ENCODE results near the gene CASZ1. TPM values are rescaled to one million over a fixed set of nuclear protein-coding genes. Genes with fewer than 3 reads are reported as not detected.
A peak's percentile ranks its signal among the peaks of the same experiment; 100 is the strongest.

CASZ1 gene
- total RNA-seq, 1 donor from 2014 or later, result 3.4 TPM

DNA sequence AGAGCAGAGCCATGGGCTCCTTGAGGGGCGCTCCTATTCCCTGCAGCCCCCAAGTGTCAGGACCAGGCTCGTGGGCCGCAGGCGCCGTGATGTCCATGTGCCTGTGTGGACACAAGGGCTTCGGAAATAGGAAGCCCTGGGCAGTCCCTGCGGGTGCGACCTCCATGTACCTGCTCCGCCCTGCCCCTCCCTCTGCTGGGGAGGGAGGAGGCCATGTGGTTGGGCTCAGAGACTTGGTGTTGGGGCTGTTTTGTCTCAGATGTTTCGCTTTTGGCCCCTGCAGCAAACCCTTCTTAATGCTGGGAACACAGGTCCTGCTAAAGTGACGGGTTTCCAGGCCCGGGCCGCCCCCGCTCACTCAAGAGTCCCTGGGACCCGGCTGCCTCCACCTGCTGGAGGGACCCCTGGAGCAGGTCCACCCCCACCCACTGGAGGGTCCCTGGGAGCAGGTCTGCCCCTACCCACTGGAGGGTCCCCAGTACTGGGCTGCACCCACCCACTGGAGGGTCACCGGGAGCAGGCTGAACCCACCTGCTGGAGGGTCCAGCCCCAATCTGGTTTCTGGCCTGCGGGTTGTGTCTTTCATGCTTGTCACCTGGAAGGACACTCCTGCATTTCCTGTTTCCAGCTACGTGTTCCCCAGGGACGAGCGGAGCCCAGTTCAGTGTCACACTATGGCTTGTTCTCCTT lies 165.2 kb downstream of the CASZ1 start:
- no peak overlapping the region for H3K9ac ChIP-seq
- no peak overlapping the region for H3K4me3 Mint-ChIP-seq
- peak overlapping the region; percentile 72 for H3K4me2 ChIP-seq
- H3K4me1 ChIP-seq, result peaks cover 28% of the 10 kb centered on the region
- H3K36me3 Mint-ChIP-seq, result no peaks in the 10 kb centered on the region
- DNase-seq (ENCODE audit: low spot score), result no peak
- H3K9me3 Mint-ChIP-seq, result no peaks in the 10 kb centered on the region
- H3K27ac ChIP-seq, result no peak overlapping the region
- H3K4me1 Mint-ChIP-seq, result peaks cover 40% of the 10 kb centered on the region
- H3K79me2 ChIP-seq (ENCODE audit: low read depth), result no peaks in the 10 kb centered on the region
- no peaks in the 10 kb centered on the region for H3K9me3 ChIP-seq (ENCODE audit: low read depth)
- TF ChIP-seq EZH2phosphoT487 (IDR thresholded peaks at IDR 0.05) (no peak), EZH2 (IDR thresholded peaks at IDR 0.05) (no peak)
- TF ChIP-seq, protein P1, sequence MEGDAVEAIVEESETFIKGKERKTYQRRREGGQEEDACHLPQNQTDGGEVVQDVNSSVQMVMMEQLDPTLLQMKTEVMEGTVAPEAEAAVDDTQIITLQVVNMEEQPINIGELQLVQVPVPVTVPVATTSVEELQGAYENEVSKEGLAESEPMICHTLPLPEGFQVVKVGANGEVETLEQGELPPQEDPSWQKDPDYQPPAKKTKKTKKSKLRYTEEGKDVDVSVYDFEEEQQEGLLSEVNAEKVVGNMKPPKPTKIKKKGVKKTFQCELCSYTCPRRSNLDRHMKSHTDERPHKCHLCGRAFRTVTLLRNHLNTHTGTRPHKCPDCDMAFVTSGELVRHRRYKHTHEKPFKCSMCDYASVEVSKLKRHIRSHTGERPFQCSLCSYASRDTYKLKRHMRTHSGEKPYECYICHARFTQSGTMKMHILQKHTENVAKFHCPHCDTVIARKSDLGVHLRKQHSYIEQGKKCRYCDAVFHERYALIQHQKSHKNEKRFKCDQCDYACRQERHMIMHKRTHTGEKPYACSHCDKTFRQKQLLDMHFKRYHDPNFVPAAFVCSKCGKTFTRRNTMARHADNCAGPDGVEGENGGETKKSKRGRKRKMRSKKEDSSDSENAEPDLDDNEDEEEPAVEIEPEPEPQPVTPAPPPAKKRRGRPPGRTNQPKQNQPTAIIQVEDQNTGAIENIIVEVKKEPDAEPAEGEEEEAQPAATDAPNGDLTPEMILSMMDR (IDR thresholded peaks at IDR 0.05), result no peak
- H4K20me1 ChIP-seq (ENCODE audit: low read depth), result peaks cover 37% of the 10 kb centered on the region
- H3K27me3 Mint-ChIP-seq (ENCODE audit: insufficient read depth, low read depth), result peaks cover 3% of the 10 kb centered on the region
- H3K27me3 ChIP-seq, result no peaks in the 10 kb centered on the region
- no peaks in the 10 kb centered on the region for H3K36me3 ChIP-seq
- peaks cover 19% of the 10 kb centered on the region for H3F3A ChIP-seq (ENCODE audit: low read depth)
- H3K27ac Mint-ChIP-seq, result no peak overlapping the region
- no peak overlapping the region for H2AFZ ChIP-seq (replicated peaks)
- no peak overlapping the region for H3K4me3 ChIP-seq

DNA sequence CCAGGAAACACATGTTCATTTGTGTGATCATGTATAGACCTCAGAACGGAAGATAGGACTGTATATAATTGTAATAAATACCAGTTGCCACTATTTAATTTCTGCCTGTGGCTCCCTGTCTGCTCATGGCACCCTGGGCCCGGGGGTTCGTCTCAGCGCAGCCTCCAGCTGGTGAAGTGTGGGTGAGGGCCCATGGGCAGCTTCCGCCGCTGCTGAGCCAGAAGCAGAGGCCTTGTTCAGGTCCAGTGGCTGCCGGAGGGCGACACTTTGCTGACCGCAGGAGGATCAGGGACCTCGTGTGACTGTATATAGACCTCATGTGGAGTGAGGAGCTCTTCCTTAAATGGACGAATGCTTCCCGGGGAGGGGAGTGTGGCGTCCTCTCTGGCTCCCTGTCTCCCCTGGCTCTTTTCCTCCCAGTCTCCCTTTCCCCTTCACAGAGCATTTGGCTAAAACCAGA lies 165.8 kb downstream of the CASZ1 start:
- DNase-seq (ENCODE audit: low spot score), result no peak
- no peak overlapping the region for H3K4me2 ChIP-seq
- H3K9ac ChIP-seq, result no peak overlapping the region
- Mint-ChIP-seq H3K4me1 (peaks cover 40% of the 10 kb centered on the region), H3K27ac (peak overlapping the region; percentile 98), H3K9me3 (no peaks in the 10 kb centered on the region), H3K27me3 (ENCODE audit: insufficient read depth, low read depth) (peaks cover 3% of the 10 kb centered on the region), H3K36me3 (no peaks in the 10 kb centered on the region), H3K4me3 (no peak overlapping the region)
- TF ChIP-seq EZH2phosphoT487 (IDR thresholded peaks at IDR 0.05) (no peak), EZH2 (IDR thresholded peaks at IDR 0.05) (no peak)
- TF ChIP-seq, protein P1 (IDR thresholded peaks at IDR 0.05), result no peak
- no peaks in the 10 kb centered on the region for H3K27me3 ChIP-seq
- H3K4me1 ChIP-seq, result peaks cover 28% of the 10 kb centered on the region
- no peak overlapping the region for H2AFZ ChIP-seq (replicated peaks)
- peaks cover 37% of the 10 kb centered on the region for H4K20me1 ChIP-seq (ENCODE audit: low read depth)
- H3F3A ChIP-seq (ENCODE audit: low read depth), result peaks cover 19% of the 10 kb centered on the region
- no peaks in the 10 kb centered on the region for H3K36me3 ChIP-seq
- H3K9me3 ChIP-seq (ENCODE audit: low read depth), result no peaks in the 10 kb centered on the region
- no peak overlapping the region for H3K4me3 ChIP-seq
- H3K79me2 ChIP-seq (ENCODE audit: low read depth), result no peaks in the 10 kb centered on the region
- H3K27ac ChIP-seq, result no peak overlapping the region

DNA sequence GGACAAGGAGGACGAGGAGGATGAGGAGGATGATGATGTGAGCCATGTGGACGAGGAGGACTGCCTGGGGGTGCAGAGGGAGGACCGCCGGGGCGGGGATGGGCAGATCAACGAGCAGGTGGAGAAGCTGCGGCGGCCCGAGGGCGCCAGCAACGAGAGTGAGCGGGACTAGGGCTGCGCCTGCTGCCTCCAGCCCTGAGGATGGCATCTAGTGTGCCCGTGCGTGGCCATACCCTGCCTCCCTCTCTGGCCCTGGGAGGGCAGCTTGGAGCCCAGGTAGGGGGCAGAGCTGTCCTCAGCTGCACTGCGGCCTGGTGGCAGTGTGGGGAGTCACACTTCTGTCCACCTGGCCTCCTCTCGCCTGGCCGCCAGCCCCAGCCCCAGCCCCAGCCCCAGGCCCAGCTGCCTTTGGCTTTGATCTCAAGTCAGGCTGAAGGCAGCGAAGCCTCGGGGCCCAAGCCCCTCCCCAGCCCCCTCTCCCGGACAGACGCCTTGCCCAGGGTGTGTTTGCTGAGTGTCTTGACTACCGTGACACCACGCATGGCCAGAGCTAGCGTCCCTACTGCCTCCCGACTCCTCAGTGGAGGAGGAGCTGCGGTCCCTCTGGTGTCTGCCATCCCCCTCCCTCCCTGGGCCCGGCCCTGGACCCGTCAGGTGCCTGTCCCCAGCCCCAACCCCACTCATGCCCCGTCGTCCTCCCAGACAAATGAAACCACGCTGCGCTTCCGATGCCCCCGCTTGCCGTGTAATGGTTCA lies 166.5 kb downstream of the CASZ1 start:
- no peak overlapping the region for H3K4me2 ChIP-seq
- peaks cover 37% of the 10 kb centered on the region for H4K20me1 ChIP-seq (ENCODE audit: low read depth)
- H3K4me1 ChIP-seq, result peaks cover 28% of the 10 kb centered on the region
- H3K9ac ChIP-seq, result no peak overlapping the region
- TF ChIP-seq, protein P1 (IDR thresholded peaks at IDR 0.05), result no peak
- no peak for TF ChIP-seq EZH2 (IDR thresholded peaks at IDR 0.05)
- no peak for TF ChIP-seq EZH2phosphoT487 (IDR thresholded peaks at IDR 0.05)
- Mint-ChIP-seq H3K36me3 (no peaks in the 10 kb centered on the region), H3K9me3 (no peaks in the 10 kb centered on the region), H3K27ac (peak overlapping the region; percentile 98), H3K27me3 (ENCODE audit: insufficient read depth, low read depth) (peaks cover 3% of the 10 kb centered on the region), H3K4me3 (no peak overlapping the region), H3K4me1 (peaks cover 40% of the 10 kb centered on the region)
- peaks cover 19% of the 10 kb centered on the region for H3F3A ChIP-seq (ENCODE audit: low read depth)
- H3K27me3 ChIP-seq, result no peaks in the 10 kb centered on the region
- no peak overlapping the region for H2AFZ ChIP-seq (replicated peaks)
- H3K9me3 ChIP-seq (ENCODE audit: low read depth), result no peaks in the 10 kb centered on the region
- no peak for DNase-seq (ENCODE audit: low spot score)
- H3K36me3 ChIP-seq, result no peaks in the 10 kb centered on the region
- no peaks in the 10 kb centered on the region for H3K79me2 ChIP-seq (ENCODE audit: low read depth)
- no peak overlapping the region for H3K27ac ChIP-seq
- no peak overlapping the region for H3K4me3 ChIP-seq

Data from neural progenitor cell (in vitro differentiated cells).